GM18526 (cell line): Measurements from ENCODE around the gene MRNIP.

Experiments
- POLR2A ChIP-seq: IDR thresholded peaks from 3 replicates; pipeline ENCODE4 v1.6.1; 2011; ENCODE audit not compliant: insufficient read length; ENCODE audit errors: extremely low read depth

MRNIP gene

DNA sequence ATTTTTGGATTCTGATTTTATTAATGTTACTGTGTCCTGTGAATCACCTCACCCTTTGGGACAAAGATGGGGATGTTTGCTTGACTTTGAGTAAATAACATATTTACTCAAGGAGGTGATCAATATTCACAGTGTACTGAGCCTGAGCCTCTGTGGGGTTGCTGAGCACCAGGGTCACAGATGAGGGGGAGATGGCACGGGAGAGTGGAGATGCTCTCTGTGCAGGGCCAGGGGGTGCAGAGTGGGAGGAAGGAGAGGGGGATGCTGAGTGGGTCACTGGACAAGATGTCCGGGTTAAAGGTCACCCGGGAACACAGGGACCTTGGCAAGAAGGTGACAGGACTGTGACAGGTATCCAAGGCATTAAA lies 33.9 kb downstream of the MRNIP start:
- no peak for TF ChIP-seq POLR2A

DNA sequence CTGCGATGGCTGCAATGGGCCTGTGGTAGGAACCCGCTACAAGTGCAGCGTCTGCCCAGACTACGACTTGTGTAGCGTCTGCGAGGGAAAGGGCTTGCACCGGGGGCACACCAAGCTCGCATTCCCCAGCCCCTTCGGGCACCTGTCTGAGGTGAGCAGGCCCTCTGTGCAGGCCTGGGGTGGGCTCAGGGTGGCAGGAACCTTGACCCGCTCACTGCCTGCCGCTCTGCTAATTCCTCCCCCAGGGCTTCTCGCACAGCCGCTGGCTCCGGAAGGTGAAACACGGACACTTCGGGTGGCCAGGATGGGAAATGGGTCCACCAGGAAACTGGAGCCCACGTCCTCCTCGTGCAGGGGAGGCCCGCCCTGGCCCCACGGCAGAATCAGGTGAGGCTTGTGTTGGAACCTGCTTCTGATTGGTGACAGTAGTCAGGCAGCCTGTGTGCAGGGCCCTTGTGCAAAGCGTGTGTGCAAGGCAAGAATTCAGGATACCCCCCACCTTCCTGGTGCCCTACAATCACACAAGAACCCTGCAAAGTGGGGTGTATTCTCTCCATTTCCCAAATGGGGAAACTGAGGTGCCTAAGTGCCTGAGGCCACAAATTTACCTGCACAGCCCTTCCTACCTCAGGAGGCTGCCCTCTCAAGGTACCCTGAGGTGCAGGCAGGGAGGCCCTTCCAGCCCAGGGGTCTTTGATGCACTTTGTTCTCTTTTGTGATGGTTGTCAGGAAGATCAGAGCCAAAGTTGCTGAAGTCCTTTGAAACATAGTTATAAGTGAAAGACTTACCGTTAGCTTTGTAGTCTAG lies 34.5 kb downstream of the MRNIP start:
- TF ChIP-seq POLR2A, result no peak

DNA sequence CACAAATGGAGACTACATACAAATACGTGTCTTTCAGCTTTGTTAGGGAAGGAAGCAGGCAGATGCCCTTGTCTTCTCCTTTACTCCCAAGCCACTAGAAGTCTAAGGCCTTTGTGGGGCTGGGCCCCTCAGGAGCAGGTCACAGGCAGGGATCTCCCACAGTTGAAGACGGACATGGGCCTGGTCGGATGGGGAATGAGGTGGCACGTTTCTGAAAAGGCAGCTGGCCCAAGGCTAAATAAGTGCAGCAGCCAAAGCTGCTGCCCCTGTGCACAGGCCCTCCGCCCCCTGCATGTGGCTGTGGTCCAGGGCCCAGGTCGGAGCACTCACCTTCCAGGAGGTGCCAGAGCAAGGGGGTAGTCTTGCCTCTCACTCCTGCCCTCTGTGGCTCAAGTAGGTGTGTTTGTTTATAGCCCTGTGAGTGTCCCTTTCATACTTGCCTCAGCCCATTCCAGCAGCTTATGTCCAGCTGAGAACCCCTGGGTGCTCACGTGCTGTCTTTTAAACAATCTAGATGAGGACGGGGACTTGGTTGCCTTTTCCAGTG lies 36.1 kb downstream of the MRNIP start:
- TF ChIP-seq POLR2A, result no peak

DNA sequence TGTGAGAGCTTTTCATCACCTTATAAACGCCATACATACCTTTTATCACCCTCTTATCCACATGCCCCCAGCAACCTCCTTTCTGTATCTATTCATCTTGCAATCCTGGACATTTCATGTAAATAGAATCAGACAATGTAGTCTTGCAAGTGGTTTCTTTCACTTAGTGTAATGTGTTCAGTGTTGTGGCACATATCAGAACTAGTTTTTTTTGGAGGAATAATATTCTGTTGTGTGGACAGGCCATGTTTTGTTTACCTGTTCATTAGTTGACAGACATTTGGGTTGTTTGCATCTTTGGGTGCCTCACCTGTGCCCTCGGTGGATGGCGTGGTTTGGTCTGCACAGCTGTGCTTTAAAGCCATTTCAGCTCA lies 36.6 kb downstream of the MRNIP start:
- no peak for TF ChIP-seq POLR2A

DNA sequence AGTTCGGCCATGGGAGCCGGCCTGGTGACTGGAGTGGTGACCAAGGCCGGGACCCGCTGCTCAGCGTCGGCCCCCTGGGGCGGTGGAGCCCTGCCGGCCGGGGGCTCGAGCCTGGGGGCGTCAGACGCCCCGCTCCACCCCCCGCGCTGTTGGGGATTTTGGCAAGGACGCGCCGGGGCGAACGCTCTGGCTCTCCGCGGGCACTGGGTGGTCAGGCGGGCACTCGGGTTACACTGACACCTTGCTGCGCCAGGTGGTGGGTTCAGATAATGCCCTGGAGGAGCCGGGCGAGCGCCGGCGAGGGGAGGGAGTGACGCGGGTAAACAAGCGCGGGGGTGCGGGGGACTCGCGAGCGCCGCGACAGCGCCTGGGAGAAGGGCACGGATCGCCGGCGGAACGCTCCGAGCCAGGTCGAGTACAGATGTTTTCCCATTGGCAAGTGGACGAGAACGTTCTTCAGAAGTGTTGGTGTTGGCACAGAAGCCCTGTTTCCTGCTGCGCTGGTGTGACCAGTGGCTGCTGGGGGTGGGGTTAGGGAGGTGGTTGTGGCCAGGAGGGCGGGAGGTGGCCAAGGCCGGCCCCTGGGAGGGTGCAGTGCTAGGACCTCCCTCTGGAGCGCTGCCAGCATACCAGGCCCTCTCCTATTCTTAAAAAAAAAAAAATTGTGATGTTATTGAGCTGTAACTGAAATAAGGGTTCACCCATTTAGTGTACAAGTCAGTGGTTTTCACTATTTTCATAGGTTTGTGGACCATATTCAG lies 37.1 kb downstream of the MRNIP start:
- peak; percentile 48 for TF ChIP-seq POLR2A

DNA sequence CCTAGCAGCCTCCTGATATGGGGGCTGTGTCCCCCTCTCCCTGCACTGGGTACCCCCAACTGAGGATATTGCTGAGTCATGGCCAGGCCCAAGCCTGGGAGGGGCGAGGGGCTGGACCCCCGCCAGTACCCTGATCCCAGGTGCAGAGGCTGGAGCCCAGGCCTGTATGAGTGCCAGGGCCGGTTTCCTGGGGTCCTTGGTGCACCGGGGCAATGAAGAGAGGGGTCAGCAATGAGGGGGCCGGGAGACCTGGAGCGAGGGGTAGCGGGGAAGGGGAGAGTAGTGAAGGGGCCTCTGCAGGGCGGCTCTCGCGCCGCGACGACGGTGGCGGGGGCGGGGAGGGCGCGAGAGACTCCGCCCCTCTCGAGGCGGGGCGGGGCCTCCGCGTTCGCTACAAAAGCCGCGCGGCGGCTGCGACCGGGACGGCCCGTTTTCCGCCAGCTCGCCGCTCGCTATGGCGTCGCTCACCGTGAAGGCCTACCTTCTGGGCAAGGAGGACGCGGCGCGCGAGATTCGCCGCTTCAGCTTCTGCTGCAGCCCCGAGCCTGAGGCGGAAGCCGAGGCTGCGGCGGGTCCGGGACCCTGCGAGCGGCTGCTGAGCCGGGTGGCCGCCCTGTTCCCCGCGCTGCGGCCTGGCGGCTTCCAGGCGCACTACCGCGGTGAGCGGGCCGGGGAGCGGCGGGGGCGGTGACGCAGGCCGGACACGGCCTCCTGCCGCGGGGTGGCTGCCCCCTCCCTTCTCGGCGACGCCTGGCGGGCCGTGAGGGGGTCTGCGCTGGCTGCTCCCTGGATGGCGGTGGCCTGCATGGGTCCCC lies 37.9 kb downstream of the MRNIP start, which contains the start of gene SQSTM1:
Gene SQSTM1 (plus strand): TSS at position 423 of the 815 bp plus-strand sequence. CDS start 32 bp downstream, at position 455.
- peak; percentile 99 for TF ChIP-seq POLR2A

DNA sequence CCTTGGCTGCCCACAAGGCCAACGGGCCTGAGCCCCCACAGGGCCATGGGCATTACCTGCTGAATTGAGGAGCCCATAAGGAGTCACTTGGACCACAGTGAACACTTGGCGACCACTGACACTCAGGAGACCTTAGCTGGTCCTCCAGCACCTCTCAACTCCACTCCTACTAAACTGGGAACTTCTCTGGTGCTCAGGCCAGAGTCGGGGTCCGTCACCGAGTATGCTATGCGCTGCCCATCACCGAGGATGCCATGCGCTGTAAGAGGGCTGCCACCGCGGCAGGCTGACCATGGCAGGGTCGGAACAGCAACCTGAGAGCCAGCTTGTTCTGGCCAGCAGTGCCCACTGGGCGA lies 38.5 kb downstream of the MRNIP start:
- no peak for TF ChIP-seq POLR2A

DNA sequence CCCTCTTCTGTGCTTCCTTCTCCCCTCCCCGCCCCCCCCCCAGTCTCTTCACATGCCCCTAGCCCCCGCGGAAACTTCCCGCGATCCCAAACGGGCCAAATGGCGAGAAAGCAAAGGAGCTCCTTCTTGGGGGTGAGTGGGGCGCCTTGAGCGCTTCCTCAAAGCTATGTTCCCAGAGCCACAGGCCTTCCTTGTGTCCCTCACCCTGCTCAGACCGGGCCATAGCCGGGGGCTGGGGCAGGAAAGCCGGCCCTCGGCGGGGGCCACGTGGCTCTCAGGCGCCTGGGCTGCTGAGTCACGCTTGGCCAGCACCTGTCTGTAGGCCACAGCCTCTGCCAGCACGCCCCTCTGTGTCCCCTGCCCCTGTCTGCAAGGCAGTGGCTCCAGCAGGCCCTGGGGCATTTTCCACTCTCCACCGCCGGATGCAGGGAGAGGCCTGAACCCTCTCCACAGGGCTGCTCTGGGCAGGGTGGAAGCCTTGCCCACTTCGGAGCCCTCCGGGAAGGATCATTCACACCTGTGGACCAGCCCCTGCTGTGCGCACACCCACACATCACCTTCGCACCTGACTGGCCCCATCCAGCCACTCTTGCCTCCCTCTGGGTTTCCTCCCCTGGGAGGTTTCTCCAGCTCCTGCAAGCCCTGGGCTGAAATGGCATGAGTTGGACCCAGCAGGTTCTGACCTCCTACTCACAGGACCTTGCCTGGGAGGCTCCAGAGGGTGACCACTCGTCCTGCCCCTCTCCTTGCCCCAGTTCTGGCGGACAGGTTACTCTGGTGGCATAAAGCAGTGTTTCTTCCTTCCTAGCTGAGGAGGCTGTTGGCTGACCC lies 39.1 kb downstream of the MRNIP start:
- TF ChIP-seq POLR2A, result no peak

DNA sequence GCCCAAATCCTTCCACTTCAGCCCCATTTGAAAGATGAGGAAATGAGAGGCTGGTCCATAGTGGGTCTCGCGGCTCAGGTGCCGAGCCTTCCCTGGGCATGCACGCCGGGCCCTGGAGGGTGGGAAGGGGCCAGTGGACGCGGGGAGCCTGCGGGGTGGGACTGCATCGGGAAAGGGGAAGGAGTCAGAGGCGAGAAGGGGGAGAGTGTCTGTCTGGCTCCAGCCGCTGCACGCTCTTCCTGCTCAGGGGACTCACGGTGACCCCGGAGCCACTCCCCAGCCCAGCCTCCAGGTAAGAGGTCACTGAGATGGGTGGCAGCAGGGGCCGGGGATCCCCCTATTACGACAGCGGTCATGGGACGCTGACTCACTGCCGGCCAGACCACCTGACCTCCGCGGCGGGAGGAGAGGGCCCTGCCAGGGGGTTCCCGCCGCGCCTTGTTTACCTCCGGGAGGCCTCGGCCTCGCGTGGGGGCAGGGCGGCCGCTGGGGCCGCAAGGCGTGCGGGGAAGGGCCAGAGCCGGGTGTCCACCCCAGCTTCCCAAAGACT lies 39.8 kb downstream of the MRNIP start:
- peak; percentile 51 for TF ChIP-seq POLR2A

DNA sequence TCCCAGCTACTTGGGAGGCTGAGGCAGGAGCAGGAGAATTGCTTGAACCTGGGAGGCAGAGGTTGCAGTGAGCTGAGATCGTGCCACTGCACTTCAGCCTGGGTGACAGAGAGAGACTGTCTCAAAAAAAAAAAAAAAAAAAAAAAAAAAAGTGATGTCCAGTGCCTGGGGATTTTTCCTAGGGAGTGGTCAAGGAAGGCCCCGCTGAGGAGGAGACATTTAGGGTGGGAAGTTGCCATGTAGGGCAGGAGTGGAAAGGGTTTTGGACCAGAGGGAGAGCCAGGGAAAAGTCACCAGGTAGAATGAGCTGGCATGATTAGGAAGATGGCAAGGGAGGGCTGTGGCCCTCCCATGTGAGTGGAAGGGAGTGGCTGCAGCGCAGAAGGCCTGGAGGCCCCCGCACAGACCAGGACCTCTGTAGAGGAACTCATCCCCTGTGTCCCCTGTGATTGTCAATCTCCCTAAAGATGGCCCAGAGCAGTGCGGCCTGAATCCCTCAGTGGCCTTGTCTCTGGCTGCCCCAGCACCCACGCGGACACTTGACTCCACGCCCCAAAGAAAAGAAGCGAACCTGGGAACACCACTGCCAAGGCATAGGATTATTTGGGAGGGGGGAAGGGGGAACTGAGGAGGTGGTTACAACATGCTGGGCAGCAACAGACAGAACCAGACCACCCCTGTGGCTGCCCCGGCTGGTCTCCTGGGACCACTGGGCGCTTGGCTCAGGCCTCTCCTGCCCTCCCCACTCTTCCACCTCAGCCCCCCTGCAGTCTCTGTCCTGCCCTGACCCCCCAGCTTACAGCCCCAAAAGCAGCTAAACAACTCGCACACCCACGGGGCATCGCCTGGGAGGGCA lies 40.5 kb downstream of the MRNIP start:
- no peak for TF ChIP-seq POLR2A

DNA sequence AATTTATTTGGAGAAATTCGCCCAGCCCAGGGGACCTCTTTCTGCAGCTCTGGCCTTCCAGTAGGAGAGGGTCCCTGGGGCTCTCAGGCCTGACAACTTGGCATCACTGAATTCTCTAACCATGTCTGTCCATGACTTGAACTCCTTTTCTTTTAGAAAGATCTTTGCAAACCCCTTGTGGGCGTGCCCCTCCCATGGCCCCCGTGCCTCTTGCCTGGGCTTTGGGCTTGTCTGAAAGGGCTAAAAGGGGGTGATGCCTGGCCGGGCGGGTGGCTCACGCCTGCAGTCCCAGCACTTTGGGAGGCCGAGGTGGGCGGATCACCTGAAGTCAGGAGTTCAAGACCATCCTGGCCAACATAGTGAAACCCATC lies 41.2 kb downstream of the MRNIP start:
- TF ChIP-seq POLR2A, result no peak

DNA sequence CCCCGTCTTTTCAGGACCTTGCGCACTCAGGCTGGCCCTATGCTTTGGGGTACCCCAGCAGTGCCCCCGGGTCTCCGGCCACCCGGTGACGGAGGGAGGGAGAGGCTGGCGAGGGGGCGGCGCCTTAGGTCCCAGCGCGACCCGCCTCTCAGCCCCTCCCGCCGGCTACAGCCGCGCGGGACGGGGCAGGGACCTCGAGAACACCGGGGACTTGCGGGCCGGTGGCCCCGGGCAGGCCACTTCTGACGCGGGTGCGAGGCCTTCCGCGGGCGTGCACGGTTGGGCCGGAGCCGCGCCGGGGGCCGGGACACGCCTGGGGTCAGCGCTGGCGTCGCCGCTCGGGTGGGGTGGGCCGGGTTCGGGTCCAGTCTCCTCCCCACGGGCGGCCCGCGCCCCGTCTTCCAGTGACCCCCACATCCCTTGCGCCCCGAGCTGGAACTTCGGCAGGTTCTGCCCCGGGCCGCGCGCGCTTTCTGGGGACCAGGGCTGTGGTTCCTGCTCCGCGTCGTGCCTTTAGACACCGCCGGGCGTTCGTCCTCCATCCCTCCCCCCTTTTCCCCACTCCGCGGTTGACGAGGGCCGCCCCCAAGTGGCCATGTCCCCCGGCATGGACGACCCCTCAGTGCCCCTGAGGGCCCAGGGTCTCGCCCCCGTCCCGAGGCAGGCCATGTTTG lies 41.7 kb downstream of the MRNIP start:
- TF ChIP-seq POLR2A, result peak; percentile 20

DNA sequence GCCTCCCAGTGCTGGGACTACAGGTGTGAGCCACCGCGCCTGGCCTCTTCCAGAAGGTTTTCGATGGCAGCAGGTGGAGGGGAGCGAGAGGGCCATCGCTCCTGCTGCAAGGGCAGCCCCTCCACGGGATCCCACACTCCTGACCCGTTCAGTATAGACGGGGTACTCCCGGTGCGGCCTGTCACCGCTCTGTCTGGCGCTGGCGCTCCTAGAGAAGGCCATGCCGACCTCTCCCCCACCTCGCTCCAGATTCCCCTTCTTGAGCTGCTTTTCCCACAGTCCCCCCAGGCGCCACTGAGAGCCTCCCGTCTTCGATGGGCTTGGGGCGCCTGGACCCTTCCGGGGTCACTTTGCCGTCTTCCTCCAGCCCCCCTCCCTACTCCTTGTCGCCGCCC lies 42.2 kb downstream of the MRNIP start:
- TF ChIP-seq POLR2A, result no peak
